ENCODE measurements around the gene PBX4.

- TF ChIP-seq POLR2A (IDR thresholded peaks at IDR 0.05) (no peak), POLR2AphosphoS5 (IDR thresholded peaks at IDR 0.05) (no peak), CTCF (IDR thresholded peaks at IDR 0.05) (no peak)
Observed at GRCh38 chr19:19626516-19627472, 8.3 kb upstream of the PBX4 start.

Data from stomach (tissue), 4 donors.